AG04450 (cell line): ENCODE data around the gene PI16. TPM values are rescaled to one million over a fixed set of nuclear protein-coding genes. Genes with fewer than 3 reads are reported as not detected.
"Not testable (repeated sequence)": the region's sequence is repeated elsewhere in the genome, so short reads cannot be mapped to it uniquely, and the experiment has no call there.

Experiments
- CTCF ChIA-PET: fragments of 300-600, 350-600 bp; formaldehyde crosslinking; extraction: SDS; loops from one replicate; lab custom pipeline; 2022; ENCODE audit warnings: antibody characterized with exemption, inconsistent platforms; lab: Charles Lee
- POLR2A ChIA-PET: fragments of 350-600 bp; formaldehyde crosslinking; extraction: SDS; loops from one replicate; lab custom pipeline; 2021; ENCODE audit warnings: antibody characterized with exemption, inconsistent platforms; lab: Yijun Ruan, JAX
- DNase-seq: peaks from one replicate; pipeline ENCODE4 v3.0.0-alpha.2; 2011; ENCODE audit warnings: low read depth, low spot score
- H3K27ac ChIP-seq: one replicate; pipeline ENCODE4 v1.5.1; 2012; ENCODE audit warnings: low read depth, low read length, control low read depth
- H3K27me3 ChIP-seq: one replicate; pipeline ENCODE4 v1.6.0; 2012; ENCODE audit warnings: low read length; ENCODE audit not compliant: control insufficient read depth, insufficient read depth
- H3K4me3 ChIP-seq: 2 replicates; pipeline ENCODE4 v1.5.1; 2011; ENCODE audit warnings: mild to moderate bottlenecking, low read depth, low read length, control low read depth
- H3K9me3 ChIP-seq: 2 replicates; pipeline ENCODE4 v1.5.1; 2012; ENCODE audit warnings: low read length; ENCODE audit not compliant: control insufficient read depth, insufficient read depth
- polyA plus RNA-seq: library from polyadenylated mRNA; depleted of rRNA; stranded (reverse); fragments of >200 nt; gene quantifications from 2 replicates; pipeline ENCODE4 v1.2.3, GENCODE V29; 2011
- TF ChIP-seq, protein P1 (sequence below): IDR thresholded peaks from 2 replicates; pipeline ENCODE4 v1.5.1; 2011; ENCODE audit warnings: low read depth, low read length, control low read depth, inconsistent platforms

PI16 gene
- polyA plus RNA-seq, 1 experiment, result 0.05 TPM

DNA sequence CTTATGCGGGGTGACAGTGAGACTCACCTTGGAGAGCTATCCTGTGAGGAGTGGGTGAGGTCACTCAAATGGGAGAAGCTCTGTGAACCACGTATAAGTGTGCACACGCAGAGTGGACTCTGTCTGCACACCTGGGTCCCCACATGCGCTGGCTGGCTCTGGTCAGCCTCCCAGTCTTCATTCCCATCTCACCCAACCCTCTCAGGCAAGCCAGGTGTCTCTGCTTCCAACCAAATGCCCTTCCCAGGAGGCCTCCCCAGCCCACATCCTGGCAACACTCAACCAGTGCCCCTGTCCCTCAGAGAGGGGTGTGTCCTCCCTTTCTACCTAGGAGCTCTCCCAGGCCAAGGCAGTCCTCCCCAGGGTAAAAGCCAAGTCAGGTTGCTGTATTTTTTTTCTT, 8.0 kb upstream of the PI16 start:
- H3K4me3 ChIP-seq, result no peak overlapping the region
- no peak for DNase-seq
- ChIA-PET POLR2A (no interaction called here), CTCF (no interaction called here)
- TF ChIP-seq, protein P1, sequence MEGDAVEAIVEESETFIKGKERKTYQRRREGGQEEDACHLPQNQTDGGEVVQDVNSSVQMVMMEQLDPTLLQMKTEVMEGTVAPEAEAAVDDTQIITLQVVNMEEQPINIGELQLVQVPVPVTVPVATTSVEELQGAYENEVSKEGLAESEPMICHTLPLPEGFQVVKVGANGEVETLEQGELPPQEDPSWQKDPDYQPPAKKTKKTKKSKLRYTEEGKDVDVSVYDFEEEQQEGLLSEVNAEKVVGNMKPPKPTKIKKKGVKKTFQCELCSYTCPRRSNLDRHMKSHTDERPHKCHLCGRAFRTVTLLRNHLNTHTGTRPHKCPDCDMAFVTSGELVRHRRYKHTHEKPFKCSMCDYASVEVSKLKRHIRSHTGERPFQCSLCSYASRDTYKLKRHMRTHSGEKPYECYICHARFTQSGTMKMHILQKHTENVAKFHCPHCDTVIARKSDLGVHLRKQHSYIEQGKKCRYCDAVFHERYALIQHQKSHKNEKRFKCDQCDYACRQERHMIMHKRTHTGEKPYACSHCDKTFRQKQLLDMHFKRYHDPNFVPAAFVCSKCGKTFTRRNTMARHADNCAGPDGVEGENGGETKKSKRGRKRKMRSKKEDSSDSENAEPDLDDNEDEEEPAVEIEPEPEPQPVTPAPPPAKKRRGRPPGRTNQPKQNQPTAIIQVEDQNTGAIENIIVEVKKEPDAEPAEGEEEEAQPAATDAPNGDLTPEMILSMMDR, result no peak
- peaks cover 2% of the 10 kb centered on the region; the same call in 1 of the 2 replicates for H3K9me3 ChIP-seq
- H3K27me3 ChIP-seq, result no peaks in the 10 kb centered on the region
- no peak overlapping the region for H3K27ac ChIP-seq

DNA sequence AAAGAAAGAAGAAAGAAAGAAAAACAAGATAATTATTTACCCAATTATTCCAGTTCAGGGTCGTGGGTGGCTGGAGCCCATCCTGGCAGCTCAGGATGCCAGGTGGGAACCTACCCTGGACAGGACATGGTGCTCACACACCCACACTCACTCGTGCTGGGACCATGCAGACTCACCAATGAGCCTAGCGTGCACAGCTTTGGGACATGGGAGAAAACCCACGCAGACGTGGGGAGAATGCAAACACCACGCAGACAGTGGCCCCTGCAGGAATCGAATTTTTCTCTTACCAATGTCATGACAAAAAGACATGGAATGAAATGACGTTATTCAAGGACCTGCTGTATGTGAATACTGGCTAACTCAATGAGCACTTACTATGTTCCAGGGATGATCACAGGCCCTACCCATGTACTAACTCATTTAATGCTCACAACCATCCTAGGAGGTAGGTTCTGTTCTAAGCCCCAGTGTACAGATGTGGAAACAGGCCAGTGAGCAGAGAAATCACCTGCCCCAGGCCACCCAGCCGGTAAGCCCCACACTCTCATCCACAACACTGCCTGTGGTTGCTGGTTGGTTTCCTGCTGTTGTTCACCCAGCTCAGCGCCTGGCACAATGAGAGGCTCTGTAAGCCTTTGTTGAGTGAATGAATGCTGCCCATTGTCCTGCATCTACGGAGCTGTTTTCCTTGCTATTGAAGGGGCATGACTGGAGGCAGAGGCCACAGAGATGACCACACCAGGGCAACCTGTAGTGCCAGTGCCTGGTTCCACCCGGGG, 6.8 kb upstream of the PI16 start:
- no peak overlapping the region for H3K27ac ChIP-seq
- peaks cover 2% of the 10 kb centered on the region; the same call in 1 of the 2 replicates for H3K9me3 ChIP-seq
- ChIA-PET CTCF (no interaction called here), POLR2A (no interaction called here)
- no peak for DNase-seq
- no peak overlapping the region for H3K4me3 ChIP-seq
- H3K27me3 ChIP-seq, result no peaks in the 10 kb centered on the region
- TF ChIP-seq, protein P1, result no peak

DNA sequence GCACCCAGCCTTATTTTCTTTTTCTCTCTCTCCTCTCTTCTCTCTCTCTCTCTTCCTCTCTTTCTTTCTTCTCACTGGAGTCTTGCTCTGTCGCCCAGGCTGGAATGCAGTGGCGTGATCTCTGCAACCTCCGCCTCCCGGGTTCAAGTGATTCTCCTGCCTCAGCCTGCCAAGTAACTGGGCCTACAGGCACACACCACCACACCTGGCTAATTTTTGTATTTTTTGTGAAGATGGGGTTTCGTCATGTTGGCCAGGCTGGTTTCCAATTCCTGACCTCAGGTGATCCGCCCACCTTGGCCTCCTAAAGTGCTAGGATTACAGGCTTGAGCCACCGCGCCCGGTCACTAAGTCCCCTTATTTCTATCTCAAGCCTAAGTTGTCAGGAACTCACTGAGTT, 5.5 kb upstream of the PI16 start:
- CTCF ChIA-PET, H3K9me3 ChIP-seq, H3K27me3 ChIP-seq, H3K4me3 ChIP-seq, POLR2A ChIA-PET, DNase-seq: not testable (repeated sequence)
- peak overlapping the region; percentile 31 for H3K27ac ChIP-seq

DNA sequence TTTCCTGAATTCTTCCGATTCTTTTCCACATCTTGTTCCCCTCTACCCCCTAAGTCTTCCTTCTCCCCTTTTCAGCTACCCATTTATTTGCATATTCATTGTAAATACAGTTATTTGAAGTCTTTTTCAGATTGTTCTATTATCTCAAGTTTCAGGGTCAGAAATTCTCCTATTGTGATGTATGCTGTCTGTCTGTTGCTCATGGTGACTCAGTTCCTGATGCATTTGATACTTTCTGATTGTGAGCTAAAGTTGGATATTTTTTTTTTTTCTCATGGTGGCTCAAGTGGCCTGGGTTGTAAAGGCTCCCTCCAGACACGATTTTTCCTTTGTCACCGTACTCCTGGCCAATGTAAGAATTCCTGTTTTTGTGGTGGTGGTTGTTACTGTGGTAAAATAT, 4.9 kb upstream of the PI16 start:
- POLR2A ChIA-PET, result no interaction called here

DNA sequence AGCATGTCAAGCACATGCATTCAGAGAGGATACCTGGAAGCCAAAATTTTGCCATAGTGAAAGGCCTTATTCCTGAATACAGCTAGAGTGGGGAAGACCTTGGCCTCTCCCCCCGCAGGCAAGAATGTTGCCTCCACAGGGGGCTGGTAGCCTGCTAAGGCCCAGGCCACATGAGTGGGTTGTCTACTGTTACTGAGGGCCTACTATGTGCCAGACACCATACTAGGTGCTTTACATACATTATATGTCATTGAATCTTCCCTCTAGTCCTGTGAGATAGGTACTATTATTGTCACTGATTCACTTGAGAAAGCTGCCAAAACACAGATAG, 642 bp upstream of the PI16 start:
- H3K4me3 ChIP-seq, result no peak overlapping the region
- CTCF ChIA-PET, result interaction anchor here (1.2 kb wide), 1 partner anchor 69 kb away, joined by 3 read pairs; no protein-coding TSS in a partner anchor
- no peak overlapping the region for H3K27ac ChIP-seq
- POLR2A ChIA-PET, result no interaction called here
- DNase-seq, result no peak
- H3K9me3 ChIP-seq, result peaks cover 2% of the 10 kb centered on the region; the same call in 1 of the 2 replicates
- no peaks in the 10 kb centered on the region for H3K27me3 ChIP-seq
- TF ChIP-seq, protein P1, result no peak

More for the DNA sequence above, 4.9 kb upstream of the PI16 start:
- CTCF ChIA-PET, result no interaction called here
- DNase-seq, result no peak
- Histone ChIP-seq H3K27me3 (no peaks in the 10 kb centered on the region), H3K9me3 (peaks cover 2% of the 10 kb centered on the region; the same call in 1 of the 2 replicates), H3K4me3 (no peak overlapping the region), H3K27ac (peak overlapping the region; percentile 31)
- TF ChIP-seq, protein P1, result no peak
